Measurements from ENCODE around the gene KAT5. TPM values are rescaled to one million over a fixed set of nuclear protein-coding genes. Genes with fewer than 3 reads are reported as not detected.

KAT5 gene
- total and polyA plus RNA-seq, 2 of the 13 experiments (the other 11 are each of a cell fraction or from before 2014, with no cell fraction given): 35.2 to 48.3 TPM

- TF ChIP-seq ZFP82 (CRISPR knock-in tag; IDR thresholded peaks at IDR 0.05; ENCODE audit: borderline replicate concordance) (0 out of 2 replicates have a peak, but pooled peaks have one; percentile 66), FOXK1 (CRISPR knock-in tag; IDR thresholded peaks at IDR 0.05; ENCODE audit: borderline replicate concordance, low read depth) (peak; percentile 70; the same call in 1 of the 2 replicates), CENPT (CRISPR knock-in tag; IDR thresholded peaks at IDR 0.05; ENCODE audit: low read depth) (0 out of 2 replicates have a peak, but pooled peaks have one; percentile 80), SAFB2 (CRISPR knock-in tag; IDR thresholded peaks at IDR 0.05; ENCODE audit: borderline replicate concordance, low read depth) (peak; percentile 95), ZBTB8A (CRISPR knock-in tag; IDR thresholded peaks at IDR 0.05; ENCODE audit: borderline replicate concordance, low read depth) (no peak), TFE3 (CRISPR knock-in tag; IDR thresholded peaks at IDR 0.05) (no peak), CREB1 (IDR thresholded peaks at IDR 0.05) (peak; percentile 54), CREB1 (CRISPR knock-in tag; IDR thresholded peaks at IDR 0.05) (peak; percentile 62; the same call in 1 of the 2 replicates), JARID2 (CRISPR knock-in tag; IDR thresholded peaks at IDR 0.05; ENCODE audit: insufficient replicate concordance) (no peak), IKZF1 (IDR thresholded peaks at IDR 0.05) (no peak), SKIL (CRISPR knock-in tag; IDR thresholded peaks at IDR 0.05; ENCODE audit: borderline replicate concordance) (no peak), ZNF710 (CRISPR knock-in tag; IDR thresholded peaks at IDR 0.05; ENCODE audit: borderline replicate concordance) (no peak; the same call in 1 of the 2 replicates), ZNF775 (CRISPR knock-in tag; IDR thresholded peaks at IDR 0.05; ENCODE audit: borderline replicate concordance) (no peak), XRCC5 (optimal IDR thresholded peaks at IDR 0.05; ENCODE audit: low read length) (no peak), PTBP1 (IDR thresholded peaks at IDR 0.05; ENCODE audit: low read depth, low read length, poor library complexity, severe bottlenecking) (no peak), ZNF713 (CRISPR knock-in tag; IDR thresholded peaks at IDR 0.05) (no peak), SCMH1 (CRISPR knock-in tag; IDR thresholded peaks at IDR 0.05; ENCODE audit: borderline replicate concordance) (no peak), TRIM22 (IDR thresholded peaks at IDR 0.05) (no peak), TEF (CRISPR knock-in tag; IDR thresholded peaks at IDR 0.05) (no peak)
These were observed 8.3 kb downstream of the KAT5 start, which contains the start of gene RNASEH2C (continued) for GRCh38 chr11:65720211-65720934.
